HG03521 (cell line): Measurements from ENCODE around the gene DISC1.

ENCODE experiments used
- ATAC-seq: cut with Tn5 transposase; IDR thresholded peaks from one replicate; pipeline ENCODE4 v1.9.1; 2021; ENCODE audit warnings: mild to moderate bottlenecking, moderate library complexity; ENCODE audit not compliant: unreplicated experiment

Gene DISC1

GRCh38 chr1:231694075-231694431 is 67.5 kb downstream of the DISC1 start:
- no peak for ATAC-seq

- no peak for ATAC-seq
Observed at GRCh38 chr1:231694465-231695077, 68.0 kb downstream of the DISC1 start.

DNA sequence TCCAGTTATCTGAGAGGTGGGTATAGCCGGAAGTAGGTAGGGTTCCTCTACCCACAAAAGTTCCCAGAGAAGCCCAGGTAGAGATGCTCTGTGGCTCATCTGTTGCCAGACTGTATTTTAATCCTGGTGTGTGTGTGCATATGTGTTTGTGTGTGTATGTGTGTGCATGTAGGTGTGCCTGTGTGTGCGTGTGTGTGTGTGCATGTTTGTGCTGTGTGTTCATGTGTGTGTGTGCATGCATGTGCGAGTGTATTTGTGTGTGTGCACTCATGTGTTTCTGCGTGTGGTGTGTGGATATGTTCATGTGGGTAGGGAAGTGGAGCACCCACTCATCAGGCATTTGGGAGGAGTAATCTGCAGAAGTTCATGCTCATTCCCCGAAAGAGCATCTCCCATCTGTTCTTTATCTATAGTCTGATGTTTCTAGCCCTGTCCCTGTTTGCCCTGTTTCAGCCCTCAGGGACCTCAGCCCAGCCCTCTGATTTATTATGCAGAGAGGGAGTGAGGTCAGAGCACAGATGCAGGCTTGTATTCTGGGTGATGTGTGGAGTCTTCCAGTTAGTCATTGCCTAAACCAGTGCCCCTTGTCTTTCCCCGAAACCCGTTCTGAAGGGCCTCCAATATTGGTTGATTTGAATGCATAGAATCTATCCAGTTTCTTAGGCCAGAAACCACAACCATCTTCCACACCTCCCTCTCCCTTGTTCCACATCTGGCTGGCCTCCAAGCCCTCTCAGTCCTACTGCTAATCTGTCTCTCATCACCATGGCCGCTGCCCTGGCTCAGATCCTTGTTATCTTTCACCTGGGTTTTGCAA is 69.1 kb downstream of the DISC1 start:
- no peak for ATAC-seq

GRCh38 chr1:231699784-231700183 is 73.2 kb downstream of the DISC1 start:
- no peak for ATAC-seq

GRCh38 chr1:231701306-231701705 is 74.7 kb downstream of the DISC1 start:
- no peak for ATAC-seq

DNA sequence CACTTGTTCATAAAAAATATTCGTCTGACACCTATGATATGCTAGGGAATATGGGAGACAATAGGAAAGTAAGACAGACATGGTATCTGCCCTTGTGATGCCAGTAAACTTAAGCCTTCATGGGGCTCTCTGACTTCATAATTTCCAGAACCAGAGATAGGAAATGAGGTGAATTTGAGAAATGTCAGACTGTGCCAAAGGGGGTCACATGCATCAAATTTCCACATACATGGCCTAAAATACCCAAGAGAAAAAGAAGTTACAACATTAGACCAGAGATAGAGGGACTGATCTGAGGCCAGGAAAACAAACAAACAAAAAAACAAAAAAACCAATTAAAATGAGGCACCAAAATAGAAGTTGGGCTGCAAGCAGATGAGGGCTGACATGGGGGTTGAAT is 75.7 kb downstream of the DISC1 start:
- ATAC-seq = no peak

- ATAC-seq = no peak
Observed at GRCh38 chr1:231702804-231703203, 76.2 kb downstream of the DISC1 start.

DNA sequence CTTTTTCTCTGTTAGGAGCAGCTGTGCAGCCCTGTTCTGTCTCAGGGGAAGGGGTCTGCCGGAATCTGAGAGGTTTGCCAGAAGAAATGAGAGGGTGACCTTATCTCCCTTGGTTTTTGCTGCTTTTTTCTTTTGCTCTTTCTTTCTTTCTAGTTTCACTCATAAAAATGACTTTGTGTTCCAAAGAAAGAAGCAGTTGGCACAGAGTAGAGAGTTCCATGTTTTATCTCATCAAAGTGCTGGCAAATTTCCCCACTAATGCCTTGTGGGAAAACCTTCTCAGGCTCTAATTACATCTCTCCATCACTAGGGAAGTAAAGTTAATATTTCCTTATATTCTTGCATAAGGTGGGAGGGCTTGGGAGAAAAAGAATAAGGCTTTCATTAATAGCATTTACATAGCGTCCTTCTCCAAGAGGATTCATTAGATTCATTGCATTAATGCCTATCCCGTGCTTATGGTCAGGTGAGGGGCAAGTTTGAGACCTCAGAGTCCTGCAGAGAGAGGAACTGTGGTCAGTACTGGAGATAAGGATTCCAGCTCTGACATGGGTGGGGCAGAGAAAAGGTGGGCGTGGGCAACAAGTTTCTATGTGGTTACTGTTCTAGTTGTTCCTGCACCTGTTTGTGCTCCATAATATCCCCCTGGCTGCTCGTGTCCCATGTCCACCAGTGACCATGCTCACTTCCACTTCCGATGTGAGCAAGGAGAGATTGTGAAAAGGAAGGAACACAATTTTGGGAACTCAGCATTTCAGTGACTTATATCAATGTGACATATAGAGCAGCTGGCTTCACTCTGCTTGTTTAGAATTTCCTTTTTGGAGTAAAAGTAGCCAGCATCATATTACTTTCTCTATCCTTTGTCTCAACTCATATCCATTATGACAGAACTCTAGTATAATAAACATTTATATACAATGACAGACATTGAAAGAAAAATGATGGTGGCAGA is 79.5 kb downstream of the DISC1 start:
- ATAC-seq = no peak

DNA sequence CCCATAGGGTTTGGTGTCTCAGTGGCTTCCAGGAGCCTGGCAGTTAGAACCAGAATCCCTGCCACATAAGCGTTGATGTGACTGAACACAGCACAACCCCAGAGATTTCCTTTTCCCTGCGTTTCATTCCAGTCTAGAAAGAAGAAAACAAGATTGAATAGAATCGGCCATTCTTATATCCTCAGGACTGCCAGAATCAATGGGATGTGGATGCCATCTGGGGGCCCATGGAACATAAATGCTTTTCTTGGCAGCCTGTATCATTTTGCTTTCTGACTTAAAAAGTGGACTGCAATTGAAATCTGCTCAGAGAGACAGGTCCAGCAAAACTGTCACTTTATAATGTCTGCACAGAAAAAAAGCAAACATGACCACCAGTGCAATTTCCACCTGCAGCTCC is 80.3 kb downstream of the DISC1 start:
- no peak for ATAC-seq

DNA sequence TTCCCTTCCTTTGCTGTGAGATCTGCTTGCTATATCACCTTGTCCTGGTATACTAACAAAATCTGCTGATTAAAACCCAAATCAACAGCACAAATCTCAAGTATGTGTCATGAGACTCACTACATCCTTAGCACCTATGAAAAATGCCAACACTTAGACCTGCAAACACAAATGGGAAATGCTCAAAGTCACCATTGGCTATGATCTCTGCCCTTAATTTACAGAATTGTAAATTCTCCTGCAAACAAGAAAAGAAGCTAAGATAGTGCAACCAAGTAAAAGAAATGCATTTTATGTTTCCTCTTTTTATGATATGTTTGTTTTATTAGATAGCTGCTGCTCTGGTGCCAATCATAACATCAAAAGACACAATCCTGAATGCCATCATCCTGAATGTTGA is 80.8 kb downstream of the DISC1 start:
- ATAC-seq = no peak

DNA sequence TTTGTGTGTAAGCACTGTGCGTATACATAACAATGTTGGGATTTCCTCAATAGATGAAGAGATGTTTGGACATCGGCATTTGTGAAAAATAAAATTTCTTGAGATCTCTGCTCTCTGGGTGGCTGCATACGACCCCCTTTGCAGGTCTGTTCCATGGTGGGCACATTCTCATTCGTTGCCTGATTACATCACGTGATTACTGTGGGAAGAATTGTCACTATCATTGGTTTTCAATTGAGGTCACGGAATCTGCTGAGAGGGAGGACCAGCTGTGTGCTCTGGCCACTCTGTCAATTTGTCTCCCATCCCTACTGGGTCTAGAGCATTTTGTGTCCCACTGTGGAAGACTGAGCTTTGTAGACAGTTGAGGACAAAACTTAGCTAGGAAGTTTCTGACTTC is 81.8 kb downstream of the DISC1 start:
- ATAC-seq = no peak

DNA sequence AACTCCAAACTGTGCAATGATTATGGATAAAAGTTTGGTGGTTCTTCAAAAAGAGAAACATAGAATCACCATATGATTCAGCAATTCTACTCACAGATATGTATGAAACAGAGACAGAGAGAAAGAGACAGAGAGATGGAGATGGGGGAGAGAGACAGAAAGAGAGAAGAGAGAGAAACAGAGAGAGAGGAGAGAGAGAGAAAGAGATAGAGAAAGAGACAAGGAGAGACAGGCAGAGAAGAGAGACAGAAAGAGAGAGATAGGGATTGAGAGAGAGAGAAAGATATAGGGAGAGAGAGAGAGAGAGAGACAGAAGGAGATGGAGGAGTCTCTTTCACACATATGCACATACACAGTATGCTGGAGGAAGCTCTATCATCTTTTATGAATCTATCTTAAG is 87.8 kb downstream of the DISC1 start:
- no peak for ATAC-seq

- no peak for ATAC-seq
Observed at GRCh38 chr1:231715816-231716722, 89.5 kb downstream of the DISC1 start.

GRCh38 chr1:231716879-231717278 is 90.3 kb downstream of the DISC1 start:
- ATAC-seq = no peak

DNA sequence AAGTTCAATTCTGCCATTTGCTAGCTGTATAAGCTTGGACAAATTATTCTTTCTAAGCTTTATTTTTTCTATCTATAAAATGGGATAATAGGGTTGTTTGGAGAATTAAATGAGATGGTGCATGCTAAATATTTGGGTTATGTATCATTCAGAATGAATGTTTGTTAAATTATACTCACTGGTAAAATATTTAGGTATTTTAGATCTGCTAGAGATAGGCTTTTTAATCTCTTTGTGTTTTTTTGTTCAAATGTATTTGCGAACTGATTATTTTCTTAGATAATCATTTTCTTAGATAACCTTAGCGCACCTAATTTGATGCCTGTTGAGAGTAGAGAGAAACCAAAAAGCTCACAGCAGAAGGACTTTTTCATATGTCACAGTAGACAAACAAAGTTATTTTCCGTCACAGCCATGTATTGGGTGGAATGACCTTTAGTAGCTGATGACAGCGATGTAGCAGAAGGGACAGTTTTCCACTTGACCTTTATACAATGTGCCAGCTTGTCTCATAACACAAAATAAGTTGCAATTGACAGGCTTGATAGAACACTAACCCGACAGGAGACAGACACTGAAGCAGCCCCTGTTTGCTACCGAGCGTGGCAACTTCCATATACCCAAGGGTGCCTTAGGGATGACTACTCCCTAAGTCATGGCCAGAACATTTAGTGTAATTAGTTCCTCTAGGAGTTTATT is 93.0 kb downstream of the DISC1 start:
- no peak for ATAC-seq

DNA sequence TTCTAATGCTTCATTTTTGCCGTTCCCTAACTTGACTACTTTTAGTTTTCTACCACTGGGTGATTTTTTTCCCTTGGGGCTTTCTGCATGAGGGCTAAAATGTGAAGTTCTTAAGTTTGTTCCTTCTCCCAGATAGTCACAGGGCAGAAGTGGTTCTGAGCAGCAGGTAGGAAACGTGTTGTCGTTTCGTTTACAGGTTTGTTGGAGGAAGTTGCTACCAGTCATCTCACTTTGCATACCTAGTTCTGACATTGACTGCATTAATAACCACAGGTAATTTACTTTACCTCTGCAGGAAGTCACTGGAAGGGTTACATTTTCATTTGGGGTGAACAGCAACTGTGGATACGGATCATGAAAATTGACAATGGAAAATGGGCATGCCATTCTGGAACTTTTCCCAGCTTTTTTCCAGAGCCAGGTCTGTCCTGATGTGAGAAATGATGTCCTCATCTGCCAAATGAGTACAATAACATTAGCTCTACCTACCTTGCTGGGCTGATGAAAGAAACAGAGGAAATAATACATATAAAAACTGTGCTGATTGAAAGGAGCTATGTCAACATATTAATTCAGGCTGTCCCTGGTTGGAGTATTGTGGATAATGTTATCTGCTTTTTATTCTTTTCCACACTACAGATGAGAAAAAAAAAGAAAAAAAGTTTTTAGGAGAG is 94.2 kb downstream of the DISC1 start:
- no peak for ATAC-seq

DNA sequence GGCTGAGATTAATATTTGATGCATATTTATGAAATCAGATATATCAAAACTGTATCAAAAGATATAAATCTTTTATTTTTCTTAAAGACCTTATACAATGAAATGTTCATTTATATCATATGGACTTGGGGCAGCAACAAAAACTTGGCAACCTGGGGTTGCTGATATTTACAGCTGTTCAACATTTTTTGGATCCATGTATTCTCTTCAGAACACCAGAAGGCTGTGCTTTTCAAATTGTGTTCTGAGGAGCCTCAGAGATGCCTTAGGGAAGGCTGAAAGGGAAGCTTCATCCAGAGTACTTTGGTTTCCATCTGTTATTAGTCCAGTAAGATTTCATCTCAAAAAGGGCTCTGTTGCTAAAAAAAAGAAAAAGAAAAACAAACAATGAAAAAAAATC is 94.8 kb downstream of the DISC1 start:
- ATAC-seq = no peak

GRCh38 chr1:231722356-231722755 is 95.8 kb downstream of the DISC1 start:
- no peak for ATAC-seq

- no peak for ATAC-seq
Observed at GRCh38 chr1:231723146-231723545, 96.6 kb downstream of the DISC1 start.
